Sigmoid colon (tissue), 4 donors: ENCODE measurements around the gene PLCH1.

Source experiments
- EP300 ChIP-seq, 4 donors: sonication (generic); formaldehyde crosslinking; IDR thresholded peaks; one replicate each; pipeline ENCODE4 v1.6.1; 2017; ENCODE audit warnings: antibody characterized with exemption in 4 of 4
- POLR2A ChIP-seq, 2 donors: fragments of 450-650 bp; IDR thresholded peaks; one replicate each; pipeline ENCODE4 v1.6.1; 2016; ENCODE audit warnings: antibody characterized with exemption in 2 of 2, mild to moderate bottlenecking in 2 of 2, moderate library complexity in 2 of 2
- POLR2AphosphoS5 ChIP-seq, 4 donors: sonication (generic); formaldehyde crosslinking; IDR thresholded peaks; one replicate each; pipeline ENCODE4 v1.6.1; 2017; ENCODE audit warnings: antibody characterized with exemption in 4 of 4
- TF ChIP-seq, protein P1 (sequence below), 4 experiments: fragments of 450-650 bp in 3 of 4; fragments of 200-600 bp in 1 of 4; IDR thresholded peaks; one replicate each; pipeline ENCODE4 v1.5.1; 2016 to 2019; ENCODE audit warnings: antibody characterized with exemption in 4 of 4, mild to moderate bottlenecking in 3 of 4, moderate library complexity in 2 of 4

DNA sequence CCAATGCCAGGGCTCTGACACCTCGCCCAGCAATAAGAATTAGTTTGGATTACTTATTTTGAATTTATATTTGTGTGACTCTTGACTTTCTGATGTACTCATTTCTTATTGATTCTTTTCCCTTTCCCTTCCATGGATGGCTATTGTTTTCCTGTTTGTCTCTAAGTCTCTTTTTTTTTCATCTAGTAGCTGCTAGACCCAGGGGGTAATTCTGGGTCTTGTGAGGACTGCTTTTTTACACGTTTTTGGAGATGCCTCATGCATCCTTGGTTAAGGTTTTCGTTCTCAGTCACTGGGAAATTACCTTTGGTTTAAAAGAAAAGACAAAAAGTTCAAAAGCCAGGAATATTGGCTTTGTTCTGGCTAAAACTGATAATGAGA lies 381.2 kb downstream of the PLCH1 start:
- TF ChIP-seq, protein P1, sequence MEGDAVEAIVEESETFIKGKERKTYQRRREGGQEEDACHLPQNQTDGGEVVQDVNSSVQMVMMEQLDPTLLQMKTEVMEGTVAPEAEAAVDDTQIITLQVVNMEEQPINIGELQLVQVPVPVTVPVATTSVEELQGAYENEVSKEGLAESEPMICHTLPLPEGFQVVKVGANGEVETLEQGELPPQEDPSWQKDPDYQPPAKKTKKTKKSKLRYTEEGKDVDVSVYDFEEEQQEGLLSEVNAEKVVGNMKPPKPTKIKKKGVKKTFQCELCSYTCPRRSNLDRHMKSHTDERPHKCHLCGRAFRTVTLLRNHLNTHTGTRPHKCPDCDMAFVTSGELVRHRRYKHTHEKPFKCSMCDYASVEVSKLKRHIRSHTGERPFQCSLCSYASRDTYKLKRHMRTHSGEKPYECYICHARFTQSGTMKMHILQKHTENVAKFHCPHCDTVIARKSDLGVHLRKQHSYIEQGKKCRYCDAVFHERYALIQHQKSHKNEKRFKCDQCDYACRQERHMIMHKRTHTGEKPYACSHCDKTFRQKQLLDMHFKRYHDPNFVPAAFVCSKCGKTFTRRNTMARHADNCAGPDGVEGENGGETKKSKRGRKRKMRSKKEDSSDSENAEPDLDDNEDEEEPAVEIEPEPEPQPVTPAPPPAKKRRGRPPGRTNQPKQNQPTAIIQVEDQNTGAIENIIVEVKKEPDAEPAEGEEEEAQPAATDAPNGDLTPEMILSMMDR (IDR thresholded peaks at IDR 0.05): no peak
- no peak for TF ChIP-seq POLR2AphosphoS5 (IDR thresholded peaks at IDR 0.05)
- TF ChIP-seq EP300 (IDR thresholded peaks at IDR 0.05): no peak
- no peak for TF ChIP-seq POLR2A (IDR thresholded peaks at IDR 0.05)
